Immature natural killer cell (primary cell): ENCODE measurements around the gene MAP2K5. TPM values are rescaled to one million over a fixed set of nuclear protein-coding genes. Genes with fewer than 3 reads are reported as not detected.

Source experiments
- DNase-seq, 3 donors: peaks; one replicate each; pipeline ENCODE4 v3.0.0; 2022; ENCODE audit warnings: mixed read lengths in 1 of 3
- H3K27ac Mint-ChIP-seq, 6 donors: one replicate each; pipeline ENCODE4 v1.8.0; 2020; ENCODE audit warnings: mixed read lengths in 6 of 6, mild to moderate bottlenecking in 5 of 6, inconsistent platforms in 4 of 6, moderate library complexity in 3 of 6
- H3K27me3 Mint-ChIP-seq, 3 donors: one replicate each; pipeline ENCODE4 v1.8.0; 2020 to 2021; ENCODE audit warnings: low read depth in 3 of 3, mild to moderate bottlenecking in 3 of 3, mixed read lengths in 3 of 3, moderate library complexity in 3 of 3, inconsistent platforms in 1 of 3
- H3K36me3 Mint-ChIP-seq, 3 donors: one replicate each; pipeline ENCODE4 v1.8.0; 2020; ENCODE audit warnings: mixed read lengths in 3 of 3, inconsistent platforms in 2 of 3, mild to moderate bottlenecking in 2 of 3
- H3K4me1 Mint-ChIP-seq, 2 donors: one replicate each; pipeline ENCODE4 v1.8.0; 2020; ENCODE audit warnings: inconsistent platforms in 2 of 2, mild to moderate bottlenecking in 2 of 2, mixed read lengths in 2 of 2, moderate library complexity in 1 of 2
- H3K4me3 Mint-ChIP-seq, 5 donors: one replicate each; pipeline ENCODE4 v1.8.0; 2020; ENCODE audit warnings: mild to moderate bottlenecking in 5 of 5, mixed read lengths in 5 of 5, inconsistent platforms in 3 of 5, moderate library complexity in 3 of 5
- H3K9me3 Mint-ChIP-seq, 6 donors: one replicate each; pipeline ENCODE4 v1.8.0; 2020; ENCODE audit warnings: mild to moderate bottlenecking in 6 of 6, mixed read lengths in 6 of 6, inconsistent platforms in 4 of 6, moderate library complexity in 3 of 6
- polyA plus RNA-seq, 3 donors: library from polyadenylated mRNA; unstranded; fragments of 300-500 nt; fragmentation: Illumina TruSeq; gene quantifications; one replicate each; pipeline ENCODE4 v1.2.3, GENCODE V29; 2021

MAP2K5 gene
- 10 to 100 TPM; 12.4 to 21.7 (median 16.0) TPM for polyA plus RNA-seq

GRCh38 chr15:67542420-67543347, at the start of gene MAP2K5:
Gene MAP2K5, plus strand, starts transcription at chr15:67542703. Its CDS starts 633 bp downstream, at chr15:67543336.
- peak within 1 kb of the TSS; percentile 92 to 99 (median 98) for H3K4me3 Mint-ChIP-seq
- peak within 1 kb of the TSS; percentile 97 to 99 (median 97) for H3K27ac Mint-ChIP-seq
- DNase-seq, result peak; percentile 79 to 80 (median 79)
- H3K36me3 Mint-ChIP-seq, result peaks cover 0 to 3% (median 0%) of the 10 kb centered on the region in 3 donors
- H3K9me3 Mint-ChIP-seq, result no peaks in the 10 kb centered on the region
- peaks cover 35 to 52% of the 10 kb centered on the region in 2 donors for H3K4me1 Mint-ChIP-seq
- H3K27me3 Mint-ChIP-seq, result peaks cover 9 to 11% (median 9%) of the 10 kb centered on the region in 3 donors

DNA sequence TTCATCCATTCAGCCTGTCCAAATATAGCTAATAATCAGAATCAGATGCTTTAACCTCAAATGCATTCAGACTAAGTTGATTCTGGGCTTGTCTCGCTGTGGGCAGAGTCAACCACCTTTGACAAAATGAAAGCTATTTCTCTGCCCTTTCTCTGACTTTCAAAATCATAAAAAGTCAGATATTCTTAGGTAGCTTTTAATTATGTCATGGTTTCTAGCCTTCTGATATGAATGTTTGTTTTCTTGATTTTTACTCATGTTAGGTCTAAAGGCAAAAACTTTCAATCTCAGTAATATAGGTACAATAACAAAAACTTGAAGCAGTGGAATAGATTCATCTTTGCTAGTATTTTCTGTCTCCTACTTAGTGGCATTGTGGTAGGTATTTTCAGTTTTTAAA, 46.9 kb upstream of the MAP2K5 start:
- Mint-ChIP-seq H3K9me3 (no peaks in the 10 kb centered on the region), H3K4me3 (no peak overlapping the region), H3K27me3 (peaks cover 0 to 3% (median 0%) of the 10 kb centered on the region in 3 donors), H3K36me3 (peaks cover 7 to 11% (median 8%) of the 10 kb centered on the region in 3 donors), H3K27ac (no peak overlapping the region), H3K4me1 (no peaks in the 10 kb centered on the region)
- no peak for DNase-seq

- Mint-ChIP-seq H3K27ac (no peak overlapping the region), H3K4me3 (peak overlapping the region in 1 of 5 donors; percentile 34), H3K4me1 (no peaks in the 10 kb centered on the region), H3K9me3 (no peaks in the 10 kb centered on the region), H3K36me3 (peaks cover 4 to 15% (median 10%) of the 10 kb centered on the region in 3 donors), H3K27me3 (no peaks in the 10 kb centered on the region)
- peak in 1 of 3 donors; percentile 6 for DNase-seq
These were observed 41.2 kb upstream of the MAP2K5 start for GRCh38 chr15:67501177-67501835.

GRCh38 chr15:67501836-67502461, 40.6 kb upstream of the MAP2K5 start:
- H3K27ac Mint-ChIP-seq, result no peak overlapping the region

GRCh38 chr15:67504056-67504455, 38.4 kb upstream of the MAP2K5 start:
- Mint-ChIP-seq H3K27me3 (no peaks in the 10 kb centered on the region), H3K9me3 (no peaks in the 10 kb centered on the region), H3K4me1 (no peaks in the 10 kb centered on the region), H3K4me3 (no peak overlapping the region), H3K36me3 (peaks cover 4 to 14% (median 14%) of the 10 kb centered on the region in 3 donors), H3K27ac (no peak overlapping the region)
- no peak for DNase-seq

More at GRCh38 chr15:67501836-67502461, 40.6 kb upstream of the MAP2K5 start:
- peaks cover 4 to 13% (median 10%) of the 10 kb centered on the region in 3 donors for H3K36me3 Mint-ChIP-seq
- no peak for DNase-seq
- no peaks in the 10 kb centered on the region for H3K4me1 Mint-ChIP-seq
- H3K27me3 Mint-ChIP-seq, result no peaks in the 10 kb centered on the region
- peak overlapping the region in 1 of 5 donors; percentile 43 for H3K4me3 Mint-ChIP-seq
- no peaks in the 10 kb centered on the region for H3K9me3 Mint-ChIP-seq

- H3K36me3 Mint-ChIP-seq, result peaks cover 4 to 14% (median 14%) of the 10 kb centered on the region in 3 donors
- DNase-seq, result no peak
- H3K4me1 Mint-ChIP-seq, result no peaks in the 10 kb centered on the region
- no peaks in the 10 kb centered on the region for H3K9me3 Mint-ChIP-seq
- H3K27ac Mint-ChIP-seq, result no peak overlapping the region
- no peaks in the 10 kb centered on the region for H3K27me3 Mint-ChIP-seq
- H3K4me3 Mint-ChIP-seq, result no peak overlapping the region
These were observed 37.7 kb upstream of the MAP2K5 start for GRCh38 chr15:67504796-67505195.

DNA sequence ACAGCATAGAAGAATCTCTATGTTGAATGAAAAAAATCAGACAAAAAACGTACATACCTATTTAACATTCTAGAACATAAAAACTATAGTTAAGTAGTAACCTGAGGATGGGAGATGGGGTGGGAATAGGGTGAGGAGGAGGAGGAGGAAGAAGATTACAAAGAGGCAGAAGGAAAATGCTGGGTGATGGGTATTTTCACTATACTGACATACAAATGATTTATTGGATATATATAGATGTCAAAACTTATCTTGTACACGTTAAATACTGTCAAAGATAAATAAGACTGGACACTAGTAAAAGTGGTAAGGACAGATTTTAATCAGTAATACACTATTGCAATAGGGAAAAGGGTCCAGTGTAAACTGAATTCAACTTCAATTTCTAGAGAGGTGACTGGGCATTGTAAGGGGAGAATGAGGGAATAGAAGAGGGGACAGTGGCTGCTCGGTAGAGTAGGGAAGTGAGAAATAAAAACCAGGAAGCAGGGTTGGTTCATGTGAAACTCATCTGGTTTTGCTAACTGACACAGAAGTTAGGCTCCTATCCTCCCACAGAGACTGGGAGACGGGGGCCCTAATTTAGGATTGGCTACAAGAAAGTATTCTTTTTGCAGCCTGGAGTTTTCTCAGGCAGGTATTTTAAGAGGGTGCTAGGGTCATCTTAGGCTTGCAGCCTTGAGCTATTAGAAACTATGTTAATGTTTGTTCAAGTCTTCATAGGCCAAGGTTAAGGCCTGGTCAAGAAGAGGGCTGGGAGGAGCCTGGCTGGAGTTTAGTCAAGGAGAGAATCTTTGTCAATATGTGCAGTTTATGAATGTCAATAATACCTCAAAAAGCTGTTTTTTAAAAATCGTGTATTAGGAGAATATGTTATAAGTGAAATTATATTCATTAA, 36.6 kb upstream of the MAP2K5 start:
- Mint-ChIP-seq H3K4me1 (no peaks in the 10 kb centered on the region), H3K27me3 (no peaks in the 10 kb centered on the region), H3K9me3 (no peaks in the 10 kb centered on the region), H3K4me3 (no peak overlapping the region), H3K36me3 (peaks cover 10 to 19% (median 17%) of the 10 kb centered on the region in 3 donors), H3K27ac (no peak overlapping the region)
- DNase-seq, result no peak

DNA sequence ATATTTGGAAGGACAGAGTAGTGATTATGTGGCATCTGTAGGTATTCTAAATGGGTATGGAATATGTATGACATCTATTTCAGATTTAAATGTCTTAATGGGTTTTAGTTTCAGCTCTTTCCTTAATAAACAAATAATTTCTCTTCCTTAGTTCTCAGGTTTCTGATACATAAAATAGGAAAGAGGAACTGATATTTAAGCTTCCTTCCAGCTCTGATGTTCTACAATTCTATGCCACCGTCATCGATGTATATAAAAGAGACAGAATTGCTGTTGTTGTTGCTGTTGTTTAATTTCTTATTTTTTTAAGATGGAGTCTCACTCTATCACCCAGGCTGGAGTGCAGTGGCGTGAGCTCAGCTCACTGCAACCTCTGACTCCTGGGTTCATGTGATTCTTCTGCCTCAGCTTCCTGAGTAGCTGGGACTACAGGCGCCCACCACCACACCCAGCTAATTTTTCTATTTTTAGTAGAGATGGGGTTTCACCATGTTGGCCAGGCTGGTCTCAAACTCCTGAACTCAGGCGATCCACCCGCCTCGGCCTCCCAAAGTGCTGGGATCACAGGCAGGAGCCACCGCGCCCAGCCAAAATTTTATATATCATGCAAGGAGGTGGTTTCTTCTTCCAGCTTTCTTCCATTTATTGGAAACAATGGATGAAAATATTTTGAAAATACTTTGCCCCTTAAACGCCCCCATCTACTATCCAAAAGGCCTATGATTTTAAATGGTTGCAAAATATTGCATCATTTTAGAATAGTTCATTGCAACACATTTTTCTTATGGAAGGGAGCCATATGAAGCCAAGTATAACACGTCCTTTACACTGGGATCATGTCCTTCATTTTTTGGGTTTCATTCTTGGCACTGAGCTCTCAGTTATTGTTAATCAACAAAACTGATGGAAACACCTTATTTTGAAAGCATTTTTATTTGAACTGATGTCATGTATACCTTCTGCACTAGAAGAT, 35.4 kb upstream of the MAP2K5 start:
- Mint-ChIP-seq H3K36me3 (peaks cover 13 to 24% (median 22%) of the 10 kb centered on the region in 3 donors), H3K9me3 (no peaks in the 10 kb centered on the region), H3K4me3 (no peak overlapping the region), H3K27me3 (no peaks in the 10 kb centered on the region), H3K4me1 (no peaks in the 10 kb centered on the region), H3K27ac (no peak overlapping the region)
- DNase-seq, result no peak

DNA sequence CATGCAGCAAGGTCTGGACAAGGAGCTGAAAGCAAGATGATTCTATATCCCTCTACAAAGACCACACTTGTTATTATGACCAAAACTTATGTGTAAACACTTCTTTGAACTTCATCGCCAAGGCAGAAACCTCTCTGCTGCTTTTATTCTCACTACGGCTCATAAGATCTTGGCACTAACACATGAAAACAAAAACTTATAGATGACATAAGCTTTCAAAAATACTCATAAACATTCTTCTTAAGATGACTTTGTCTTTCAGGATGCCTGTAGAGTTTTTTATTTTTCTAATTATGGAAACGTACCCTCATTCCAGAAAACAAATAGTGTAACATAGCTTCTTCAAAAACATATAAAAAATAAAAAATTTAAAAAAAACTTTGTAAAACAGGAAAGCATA, 34.1 kb upstream of the MAP2K5 start:
- Mint-ChIP-seq H3K27ac (no peak overlapping the region), H3K36me3 (peaks cover 9 to 34% (median 29%) of the 10 kb centered on the region in 3 donors)
- no peak for DNase-seq

GRCh38 chr15:67509918-67510317, 32.6 kb upstream of the MAP2K5 start:
- no peak overlapping the region for H3K4me3 Mint-ChIP-seq
- H3K4me1 Mint-ChIP-seq, result no peaks in the 10 kb centered on the region
- H3K36me3 Mint-ChIP-seq, result peaks cover 18 to 46% (median 39%) of the 10 kb centered on the region in 3 donors
- no peaks in the 10 kb centered on the region for H3K27me3 Mint-ChIP-seq
- no peak for DNase-seq
- no peak overlapping the region for H3K27ac Mint-ChIP-seq
- H3K9me3 Mint-ChIP-seq, result no peaks in the 10 kb centered on the region

More for the DNA sequence above, 34.1 kb upstream of the MAP2K5 start:
- no peak overlapping the region for H3K4me3 Mint-ChIP-seq
- no peaks in the 10 kb centered on the region for H3K9me3 Mint-ChIP-seq
- H3K27me3 Mint-ChIP-seq, result no peaks in the 10 kb centered on the region
- no peaks in the 10 kb centered on the region for H3K4me1 Mint-ChIP-seq

DNA sequence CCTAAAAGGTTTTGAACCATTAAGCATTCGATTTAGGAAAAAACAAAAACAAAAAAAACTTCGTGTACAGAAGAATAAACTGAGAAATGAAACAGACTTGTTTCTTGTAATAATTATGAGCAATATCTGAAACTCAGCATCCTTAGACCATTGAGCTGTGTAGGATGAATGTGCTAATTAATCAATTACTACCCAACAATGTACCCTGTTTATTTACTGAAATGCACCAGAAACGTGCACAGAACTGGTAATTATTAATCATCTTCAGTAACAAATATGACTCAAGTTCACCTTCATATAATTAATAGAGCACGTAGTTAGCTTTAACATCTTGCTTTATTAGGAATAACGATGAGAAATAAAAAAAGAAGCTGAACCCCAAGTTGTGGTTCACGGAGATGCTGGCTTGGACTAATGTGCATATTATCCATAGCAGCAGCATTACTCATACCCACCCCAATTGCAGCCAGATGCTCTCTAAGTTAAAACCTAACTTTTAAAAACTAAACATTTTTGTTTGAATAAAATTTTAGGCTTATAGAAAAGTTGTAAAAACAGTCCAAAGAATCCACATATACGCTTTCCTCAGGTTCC, 31.8 kb upstream of the MAP2K5 start:
- Mint-ChIP-seq H3K27me3 (peaks cover 0 to 1% (median 0%) of the 10 kb centered on the region in 3 donors), H3K4me1 (no peaks in the 10 kb centered on the region), H3K27ac (no peak overlapping the region), H3K4me3 (no peak overlapping the region), H3K36me3 (peaks cover 18 to 48% (median 42%) of the 10 kb centered on the region in 3 donors), H3K9me3 (no peaks in the 10 kb centered on the region)
- DNase-seq, result no peak

GRCh38 chr15:67511606-67512005, 30.9 kb upstream of the MAP2K5 start:
- DNase-seq, result no peak
- no peak overlapping the region for H3K27ac Mint-ChIP-seq
- H3K36me3 Mint-ChIP-seq, result peaks cover 18 to 46% (median 36%) of the 10 kb centered on the region in 3 donors
- peaks cover 0 to 1% (median 0%) of the 10 kb centered on the region in 3 donors for H3K27me3 Mint-ChIP-seq
- no peaks in the 10 kb centered on the region for H3K4me1 Mint-ChIP-seq
- H3K4me3 Mint-ChIP-seq, result no peak overlapping the region
- H3K9me3 Mint-ChIP-seq, result no peaks in the 10 kb centered on the region
